ENCODE measurements around the gene ARGLU1.

The ARGLU1 gene

GRCh38 chr13:106498158-106498557, 69.8 kb downstream of the ARGLU1 start:
- DNase-seq: no peak

- no peak for DNase-seq
Observed at GRCh38 chr13:106497079-106497478, 70.9 kb downstream of the ARGLU1 start.

- no peak for DNase-seq
Observed at GRCh38 chr13:106496072-106496997, 71.6 kb downstream of the ARGLU1 start.

- DNase-seq: no peak
Observed at GRCh38 chr13:106494936-106495335, 73.0 kb downstream of the ARGLU1 start.

- DNase-seq: no peak
Observed at GRCh38 chr13:106494506-106494905, 73.4 kb downstream of the ARGLU1 start.

- no peak for DNase-seq
Observed at GRCh38 chr13:106493533-106494220, 74.3 kb downstream of the ARGLU1 start.

- DNase-seq: no peak
Observed at GRCh38 chr13:106492588-106493475, 75.1 kb downstream of the ARGLU1 start.

GRCh38 chr13:106491928-106492587, 75.9 kb downstream of the ARGLU1 start:
- DNase-seq: no peak
